GF-D8 (cell line): Measurements from ENCODE around the gene APBB1IP.
"Not testable (repeated sequence)": the region's sequence is repeated elsewhere in the genome, so short reads cannot be mapped to it uniquely, and the experiment has no call there.

Source experiments
- DNase-seq: peaks from one replicate; lab custom pipeline; 2025; lab: John Stamatoyannopoulos, UW

Gene APBB1IP

GRCh38 chr10:26477501-26477900 lies 39.4 kb downstream of the APBB1IP start:
- DNase-seq, result no peak

GRCh38 chr10:26478061-26478460 lies 39.9 kb downstream of the APBB1IP start:
- no peak for DNase-seq

- peak; percentile 67 for DNase-seq
Observed at GRCh38 chr10:26479766-26480492, 41.8 kb downstream of the APBB1IP start.

DNA sequence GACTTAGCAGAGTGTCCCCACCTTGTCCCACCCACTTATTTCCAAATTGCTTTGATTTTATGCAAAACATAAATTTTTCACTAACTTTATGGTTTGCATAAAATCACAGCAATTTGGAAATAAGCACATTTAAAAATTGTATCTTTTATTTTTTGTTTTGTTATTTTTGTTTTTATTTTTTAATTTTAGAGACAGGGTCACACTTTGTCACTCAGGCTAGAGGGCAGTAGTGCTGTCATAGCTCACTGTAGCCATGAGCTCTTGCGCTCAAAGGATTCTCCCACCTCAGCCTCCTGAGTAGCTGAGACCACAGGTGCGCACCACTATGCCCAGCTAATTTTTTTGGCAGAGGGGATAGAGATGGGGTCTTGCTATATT lies 43.2 kb downstream of the APBB1IP start:
- DNase-seq, result no peak

DNA sequence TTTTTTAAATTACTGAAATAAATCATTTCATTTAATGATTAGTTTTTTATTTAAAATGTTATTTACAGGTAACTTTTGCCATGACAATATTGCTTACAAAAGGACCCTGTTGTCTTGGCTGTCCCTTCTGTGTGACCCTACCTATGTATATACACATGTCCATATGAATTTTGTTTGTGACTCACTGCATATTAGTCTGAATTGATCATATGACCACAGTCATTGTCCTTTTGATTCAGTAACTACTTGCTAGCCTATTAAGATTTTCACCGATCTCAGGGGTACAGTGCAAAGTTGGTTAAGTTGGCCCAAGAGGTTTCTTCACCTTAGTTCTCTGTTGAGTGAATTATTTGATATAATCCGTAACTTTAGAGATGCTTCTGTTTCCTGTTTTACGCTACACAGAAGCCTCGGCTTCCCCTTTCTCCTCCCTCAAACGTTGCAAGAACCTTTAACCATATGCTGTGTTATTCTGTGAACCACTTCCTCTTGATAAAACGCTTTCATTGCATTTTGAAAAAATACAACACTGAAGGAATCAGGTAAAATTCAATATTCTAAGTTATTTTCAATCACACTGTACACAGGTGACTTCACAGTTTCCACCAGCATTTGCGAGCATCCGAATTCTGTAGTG lies 43.9 kb downstream of the APBB1IP start:
- DNase-seq, result peak; percentile 91

GRCh38 chr10:26483554-26483953 lies 45.4 kb downstream of the APBB1IP start:
- no peak for DNase-seq

DNA sequence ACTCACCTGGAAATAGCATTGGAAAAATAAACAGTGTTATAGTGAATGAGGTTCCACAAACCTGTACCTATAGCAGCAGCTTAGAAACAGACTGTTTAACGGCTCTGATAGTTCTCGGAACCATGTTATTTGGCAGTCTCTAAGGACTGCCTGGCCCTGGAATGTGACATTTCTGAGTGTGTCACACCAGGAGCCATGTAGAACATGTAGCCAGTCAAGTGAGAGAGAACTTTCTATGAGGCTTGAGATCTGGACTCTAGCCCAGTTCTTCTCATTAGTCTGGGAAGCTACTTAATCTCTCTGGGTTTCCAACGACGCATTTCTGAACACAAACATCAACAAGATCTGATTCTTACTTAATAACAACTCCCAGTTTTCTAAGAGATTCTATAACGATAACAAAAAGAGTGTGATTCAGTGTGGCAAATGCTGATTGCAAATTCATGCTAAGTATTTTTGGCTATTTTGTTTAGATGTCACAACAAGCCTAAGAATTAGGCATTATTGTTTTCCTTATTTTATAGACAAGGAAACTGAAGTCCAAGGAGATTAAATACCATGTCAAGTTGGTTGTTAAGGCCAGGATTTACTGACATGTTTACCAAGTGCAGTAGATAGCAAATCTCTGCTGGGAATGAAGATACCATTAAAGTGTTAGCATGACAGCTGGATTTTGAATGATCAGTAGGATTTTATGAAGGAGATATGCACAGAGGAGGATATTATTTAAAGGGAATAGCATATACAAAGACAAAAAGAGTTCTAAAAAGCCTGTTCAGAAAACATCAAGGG lies 47.2 kb downstream of the APBB1IP start:
- DNase-seq, result no peak

GRCh38 chr10:26486304-26486703 lies 48.2 kb downstream of the APBB1IP start:
- DNase-seq, result no peak

GRCh38 chr10:26486990-26487850 lies 49.1 kb downstream of the APBB1IP start:
- DNase-seq, result no peak

GRCh38 chr10:26488344-26488743 lies 50.2 kb downstream of the APBB1IP start:
- no peak for DNase-seq

DNA sequence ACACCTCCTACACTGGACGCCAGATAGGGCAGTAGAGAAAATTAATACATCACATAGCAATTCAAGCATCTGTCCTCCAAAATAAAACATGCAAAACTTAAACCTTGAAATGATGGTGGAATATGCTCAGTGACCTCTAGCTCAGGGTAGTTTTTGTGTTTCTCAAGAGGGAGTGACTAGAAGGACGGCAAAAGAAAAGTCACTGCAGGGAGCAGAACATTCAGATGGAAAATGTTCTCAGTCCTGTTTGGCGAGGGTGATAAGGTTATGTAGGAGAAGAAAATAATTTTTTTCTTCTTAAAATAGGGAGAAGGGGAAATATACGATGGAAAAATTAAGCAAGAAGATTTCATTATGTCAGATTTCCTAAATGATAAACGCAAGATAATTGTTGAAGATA lies 50.9 kb downstream of the APBB1IP start:
- DNase-seq, result no peak

DNA sequence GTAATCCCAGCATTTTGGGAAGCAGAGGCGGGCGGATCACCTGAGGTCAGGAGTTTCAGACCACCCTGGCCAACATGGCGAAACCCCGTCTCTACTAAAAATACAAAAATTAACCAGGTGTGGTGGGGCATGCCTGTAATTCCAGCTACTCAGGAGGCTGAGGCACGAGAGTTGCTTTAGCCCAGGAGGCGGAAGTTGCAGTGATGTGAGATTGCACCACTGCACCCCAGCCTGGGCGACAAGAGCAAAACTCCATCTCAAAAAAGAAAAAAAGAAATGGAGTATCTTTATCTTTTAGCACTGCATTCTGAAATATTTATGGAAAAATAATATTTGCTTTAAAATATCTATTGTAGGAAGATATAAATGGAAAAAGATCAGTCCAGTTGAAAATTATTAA lies 52.2 kb downstream of the APBB1IP start:
- DNase-seq, result not testable (repeated sequence)

DNA sequence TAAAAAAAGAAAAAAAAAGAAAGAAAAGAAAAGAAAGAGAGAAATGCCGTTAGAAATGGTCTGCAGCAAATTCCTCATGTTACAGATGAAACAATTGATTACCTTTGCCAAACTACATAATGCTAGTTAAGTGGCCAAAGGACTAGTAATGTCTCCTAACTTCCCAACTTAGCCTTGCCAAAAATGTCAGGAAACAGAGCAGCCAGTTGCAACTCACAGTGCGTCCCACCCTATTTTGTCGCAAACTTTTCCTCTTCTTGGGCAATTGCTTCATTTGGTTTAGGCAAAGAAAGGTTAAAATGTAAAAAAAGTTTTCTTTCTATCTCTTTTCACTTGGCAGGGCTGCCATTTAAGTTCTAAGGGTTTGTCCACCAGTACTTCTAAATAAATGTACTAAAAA lies 53.1 kb downstream of the APBB1IP start:
- no peak for DNase-seq

GRCh38 chr10:26491934-26492333 lies 53.8 kb downstream of the APBB1IP start:
- DNase-seq, result no peak

DNA sequence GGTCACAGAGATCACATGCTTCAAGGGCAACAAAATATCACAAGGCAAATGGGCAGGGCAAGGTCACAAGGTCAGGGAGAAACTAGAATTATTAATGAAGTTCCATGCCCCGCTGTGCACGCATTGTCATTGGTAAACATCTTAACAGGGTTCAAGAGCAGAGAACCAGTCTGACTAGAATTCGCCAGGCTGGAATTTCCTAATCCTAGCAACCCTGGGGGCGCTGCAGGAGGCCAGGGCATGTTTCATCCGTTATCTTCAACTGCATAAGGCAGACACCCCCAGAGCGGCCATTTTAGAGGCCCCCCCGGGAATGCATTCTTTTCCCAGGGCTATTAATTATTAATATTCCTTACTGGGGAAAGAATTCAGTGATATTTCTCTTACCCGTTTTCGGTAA lies 54.6 kb downstream of the APBB1IP start:
- not testable (repeated sequence) for DNase-seq

DNA sequence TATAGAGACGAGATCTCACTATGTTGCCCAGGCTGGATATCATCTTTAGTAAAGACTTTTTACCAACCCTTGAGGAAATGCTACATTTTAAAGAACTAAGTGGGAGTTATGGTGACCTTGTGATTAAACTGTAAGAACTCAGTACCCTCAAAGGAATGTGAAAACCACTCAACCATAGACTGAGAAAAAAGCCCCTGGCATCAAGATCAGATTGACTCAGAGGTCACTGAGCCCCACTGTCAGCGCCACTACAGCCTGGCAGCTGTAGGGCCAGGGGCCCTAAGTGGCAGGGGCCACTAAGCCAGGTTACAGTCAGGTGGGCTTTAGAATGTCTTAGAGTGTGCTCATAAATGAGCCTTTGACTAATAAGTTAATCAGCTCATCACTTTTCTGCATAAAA lies 55.9 kb downstream of the APBB1IP start:
- no peak for DNase-seq

- DNase-seq, result no peak
Observed at GRCh38 chr10:26499426-26499825, 61.3 kb downstream of the APBB1IP start.

DNA sequence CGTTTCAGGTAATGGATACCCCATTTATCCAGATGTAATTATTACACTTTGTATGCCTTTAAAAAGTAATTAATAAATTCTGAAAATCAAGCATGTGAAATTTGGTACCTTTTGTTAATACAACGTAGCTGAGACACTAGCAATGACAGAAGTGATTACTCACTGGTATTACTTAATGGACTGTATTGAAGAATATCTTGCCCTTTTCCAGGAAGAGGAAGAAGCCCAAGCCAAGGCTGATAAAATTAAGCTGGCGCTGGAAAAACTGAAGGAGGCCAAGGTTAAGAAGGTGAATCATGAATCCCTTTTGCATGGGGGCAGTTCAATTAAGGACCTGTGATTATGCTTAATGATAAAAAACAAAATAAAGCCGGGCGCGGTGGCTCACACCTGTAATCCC lies 64.8 kb downstream of the APBB1IP start:
- no peak for DNase-seq

DNA sequence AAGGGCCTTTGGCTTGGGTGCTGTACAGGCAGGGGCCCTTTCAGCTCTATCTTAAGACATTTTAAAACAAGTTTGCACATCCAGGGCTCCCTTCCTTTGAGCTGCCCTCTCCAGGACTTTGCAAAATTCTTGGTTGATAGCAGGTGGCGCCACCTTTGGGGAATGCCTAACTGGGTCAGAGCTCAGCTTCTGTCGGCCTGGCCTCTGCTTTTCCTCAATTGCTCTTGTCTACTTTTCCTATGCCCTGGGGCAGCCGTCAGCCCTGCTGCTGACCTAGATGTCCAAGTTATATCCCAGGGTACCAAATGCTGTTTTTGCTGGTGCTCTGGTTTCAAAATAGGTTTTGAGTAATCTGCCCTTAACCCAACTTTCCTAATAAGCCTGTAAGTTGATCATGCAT lies 65.8 kb downstream of the APBB1IP start:
- no peak for DNase-seq

DNA sequence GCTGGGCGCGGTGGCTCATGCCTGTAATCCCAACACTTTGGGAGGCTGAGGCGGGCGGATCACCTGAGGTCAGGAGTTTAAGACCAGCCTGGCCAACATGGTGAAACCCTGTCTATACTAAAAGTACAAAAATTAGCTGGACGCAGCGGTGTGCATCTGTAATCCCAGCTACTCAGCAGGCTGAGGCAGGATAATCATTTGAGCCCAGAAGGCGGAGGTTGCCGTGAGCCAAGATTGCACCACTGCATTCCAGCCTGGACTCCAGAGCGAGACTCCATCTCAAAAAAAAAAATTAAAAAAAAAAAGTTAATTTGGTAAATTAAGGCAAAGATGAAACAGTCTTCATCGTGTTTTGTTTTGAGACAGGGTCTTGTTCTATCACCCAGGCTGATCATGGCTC lies 66.3 kb downstream of the APBB1IP start:
- DNase-seq, result not testable (repeated sequence)

DNA sequence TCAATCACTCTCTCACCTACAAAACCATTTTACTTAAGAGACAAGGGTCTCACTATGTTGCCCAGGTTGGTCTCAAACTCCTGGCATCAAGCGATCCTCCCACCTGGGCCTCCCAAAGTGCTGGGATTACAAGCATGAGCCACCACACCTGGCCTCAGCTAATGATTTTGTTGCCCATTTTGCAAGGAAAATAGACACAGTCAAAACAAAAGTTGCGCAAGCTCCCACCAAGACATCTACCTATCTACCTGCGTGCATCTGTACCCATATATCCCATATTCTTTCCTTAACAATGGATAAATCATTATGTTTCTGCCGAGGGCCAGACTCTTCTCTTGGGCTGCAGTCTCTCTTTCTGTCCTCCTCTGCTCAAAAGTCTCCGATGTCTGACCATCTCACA lies 67.3 kb downstream of the APBB1IP start:
- DNase-seq, result no peak

DNA sequence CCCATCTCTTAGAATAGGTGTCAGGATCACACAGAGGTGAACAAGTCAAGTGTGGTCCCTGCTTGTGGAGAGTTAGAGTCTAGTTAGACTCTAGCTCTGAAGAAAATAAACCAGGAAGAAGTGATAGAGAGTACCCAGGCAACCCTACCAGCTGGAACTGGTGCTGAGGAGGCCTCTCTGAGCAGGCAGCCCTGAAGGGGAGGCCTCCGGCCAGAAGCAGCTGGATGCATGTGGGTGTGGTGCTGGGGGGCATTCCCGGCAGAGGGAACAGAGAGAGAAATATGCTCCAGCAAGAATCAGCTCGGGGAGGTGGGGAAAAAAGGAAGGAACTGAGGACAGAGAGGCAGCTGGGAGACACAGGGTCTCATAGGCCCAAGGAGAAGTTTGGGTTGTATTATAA lies 68.6 kb downstream of the APBB1IP start:
- DNase-seq, result no peak
